Measurements from ENCODE around the gene OR6A2. TPM values are rescaled to one million over a fixed set of nuclear protein-coding genes. Genes with fewer than 3 reads are reported as not detected.

The OR6A2 gene
- total RNA-seq, 1 donor from 2014 or later: 0.21 TPM

DNA sequence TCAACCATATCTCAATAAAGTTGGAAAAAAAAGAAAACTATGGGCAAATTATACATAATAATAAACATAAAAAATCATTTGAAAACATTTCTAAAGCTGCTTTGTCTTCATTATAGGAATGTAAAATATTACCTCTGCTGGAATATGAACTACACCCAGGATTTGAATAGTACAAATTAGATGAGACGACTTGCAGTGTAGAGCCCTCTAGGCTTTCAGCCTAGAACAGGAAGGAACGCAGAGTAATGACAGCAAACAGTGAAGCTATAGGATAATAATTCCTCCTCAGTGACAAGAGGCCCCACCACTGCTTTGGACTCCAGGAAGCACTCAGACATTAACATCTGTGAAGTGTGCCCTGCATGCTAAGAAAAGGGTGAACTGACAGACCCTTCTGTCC lies 8.9 kb downstream of the OR6A2 start:
- H3K9me3 Mint-ChIP-seq: no peaks in the 10 kb centered on the region
- H3K27ac Mint-ChIP-seq (ENCODE audit: unreplicated experiment): no peak overlapping the region
- H3K36me3 Mint-ChIP-seq (ENCODE audit: low read depth): no peaks in the 10 kb centered on the region
- H3K4me3 Mint-ChIP-seq: no peak overlapping the region
- no peaks in the 10 kb centered on the region for H3K27me3 Mint-ChIP-seq (ENCODE audit: low read depth)
- no peaks in the 10 kb centered on the region for H3K4me1 Mint-ChIP-seq
- DNase-seq (ENCODE audit: low read depth, low spot score): no peak
- TF ChIP-seq CTCF (conservative IDR thresholded peaks at IDR 0.05): no peak

DNA sequence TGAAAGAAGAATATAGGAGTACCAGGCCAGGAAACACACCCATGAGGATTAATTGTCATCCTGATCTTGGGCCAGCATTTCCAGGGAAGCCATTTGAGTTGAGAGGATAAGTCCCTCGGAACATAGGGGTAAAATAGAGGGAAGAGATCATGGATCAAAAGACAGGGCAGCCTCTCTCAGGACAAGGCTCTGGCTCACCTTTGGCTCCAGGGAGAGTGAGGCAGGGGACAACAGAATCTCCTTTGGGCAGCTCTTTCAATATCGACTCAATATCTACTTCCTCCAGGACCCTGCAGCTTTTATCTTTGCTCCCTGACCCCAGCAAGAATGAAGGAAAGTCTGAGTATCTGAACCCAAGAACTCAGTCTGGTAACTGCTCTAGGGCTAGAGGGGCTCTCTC lies 16.8 kb downstream of the OR6A2 start, which contains the start of gene OR2AG1:
TSS of gene OR2AG1 (plus strand) at position 301 of the 400 bp plus-strand sequence. CDS start 2,018 bp downstream, outside the sequence.
- Mint-ChIP-seq H3K36me3 (ENCODE audit: low read depth) (no peaks in the 10 kb centered on the region), H3K9me3 (no peaks in the 10 kb centered on the region), H3K4me1 (no peaks in the 10 kb centered on the region), H3K4me3 (no peak within 1 kb of the TSS), H3K27ac (ENCODE audit: unreplicated experiment) (no peak within 1 kb of the TSS), H3K27me3 (ENCODE audit: low read depth) (no peaks in the 10 kb centered on the region)
- no peak for TF ChIP-seq CTCF (conservative IDR thresholded peaks at IDR 0.05)
- no peak for DNase-seq (ENCODE audit: low read depth, low spot score)

- no peak for DNase-seq (ENCODE audit: low read depth, low spot score)
- TF ChIP-seq CTCF (conservative IDR thresholded peaks at IDR 0.05): no peak
- Mint-ChIP-seq H3K36me3 (ENCODE audit: low read depth) (no peaks in the 10 kb centered on the region), H3K9me3 (no peaks in the 10 kb centered on the region), H3K27me3 (ENCODE audit: low read depth) (no peaks in the 10 kb centered on the region), H3K4me1 (no peaks in the 10 kb centered on the region), H3K27ac (ENCODE audit: unreplicated experiment) (no peak overlapping the region), H3K4me3 (no peak overlapping the region)
Observed at GRCh38 chr11:6780829-6781228, 18.7 kb downstream of the OR6A2 start.

DNA sequence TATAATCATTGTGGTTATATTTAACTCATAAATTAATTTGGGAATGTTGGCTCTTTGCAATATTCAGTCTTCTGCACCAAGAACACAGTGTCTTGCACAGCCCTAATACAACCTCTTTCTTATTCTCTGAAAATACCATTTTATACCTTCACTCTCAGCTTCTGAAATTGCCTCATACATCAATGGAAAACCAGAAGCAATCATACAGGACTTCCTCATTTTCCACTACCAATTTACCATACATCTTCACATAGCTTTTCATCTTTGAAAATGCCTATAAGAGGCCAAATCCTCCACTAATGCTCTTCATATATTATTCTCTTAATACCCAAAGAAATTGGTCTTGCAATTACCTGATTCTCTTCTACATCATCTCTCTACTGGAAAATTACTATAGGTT lies 21.0 kb downstream of the OR6A2 start:
- H3K36me3 Mint-ChIP-seq (ENCODE audit: low read depth): no peaks in the 10 kb centered on the region
- no peaks in the 10 kb centered on the region for H3K9me3 Mint-ChIP-seq
- H3K4me3 Mint-ChIP-seq: no peak overlapping the region
- no peak for DNase-seq (ENCODE audit: low read depth, low spot score)
- no peaks in the 10 kb centered on the region for H3K27me3 Mint-ChIP-seq (ENCODE audit: low read depth)
- no peaks in the 10 kb centered on the region for H3K4me1 Mint-ChIP-seq
- H3K27ac Mint-ChIP-seq (ENCODE audit: unreplicated experiment): no peak overlapping the region
- no peak for TF ChIP-seq CTCF (conservative IDR thresholded peaks at IDR 0.05)

GRCh38 chr11:6771926-6772893 lies 27.3 kb downstream of the OR6A2 start, which contains the start of gene OR2AG2:
TSS of gene OR2AG2 (minus strand) at chr11:6771976. CDS start at chr11:6768957, 3,019 bp downstream.
- no peak for TF ChIP-seq CTCF (conservative IDR thresholded peaks at IDR 0.05)
- Mint-ChIP-seq H3K4me3 (no peak within 1 kb of the TSS), H3K27me3 (ENCODE audit: low read depth) (no peaks in the 10 kb centered on the region), H3K9me3 (no peaks in the 10 kb centered on the region), H3K27ac (ENCODE audit: unreplicated experiment) (no peak within 1 kb of the TSS), H3K36me3 (ENCODE audit: low read depth) (no peaks in the 10 kb centered on the region), H3K4me1 (no peaks in the 10 kb centered on the region)
- no peak for DNase-seq (ENCODE audit: low read depth, low spot score)

All from neural crest cell (in vitro differentiated cells).